HG03175 (cell line): ENCODE results near the gene PLEK2.
"Not testable (repeated sequence)": the region's sequence is repeated elsewhere in the genome, so short reads cannot be mapped to it uniquely, and the experiment has no call there.

Experiments used
- ATAC-seq: cut with Tn5 transposase; IDR thresholded peaks from one replicate; pipeline ENCODE4 v1.9.1; 2021; ENCODE audit warnings: mild to moderate bottlenecking, moderate library complexity; ENCODE audit not compliant: unreplicated experiment

The PLEK2 gene

GRCh38 chr14:67365476-67365875 lies 46.5 kb downstream of the PLEK2 start:
- ATAC-seq = no peak

- peak; percentile 24 for ATAC-seq
Observed at GRCh38 chr14:67360470-67361206, 51.3 kb downstream of the PLEK2 start.

GRCh38 chr14:67359775-67360469 lies 52.0 kb downstream of the PLEK2 start, which contains the start of the genes ATP6V1D and EIF2S1:
ATP6V1D (minus strand) TSS chr14:67359804; CDS start chr14:67359698, 106 bp downstream.
EIF2S1 (plus strand) TSS chr14:67360328; CDS start chr14:67364768, 4,440 bp downstream.
- peak; percentile 90 for ATAC-seq

- ATAC-seq = no peak
Observed at GRCh38 chr14:67358924-67359774, 52.8 kb downstream of the PLEK2 start.

GRCh38 chr14:67357969-67358354 lies 54.0 kb downstream of the PLEK2 start:
- ATAC-seq = no peak

- no peak for ATAC-seq
Observed at GRCh38 chr14:67357186-67357968, 54.6 kb downstream of the PLEK2 start.

GRCh38 chr14:67352055-67352454 lies 59.9 kb downstream of the PLEK2 start:
- ATAC-seq = no peak

- no peak for ATAC-seq
Observed at GRCh38 chr14:67345583-67345982, 66.4 kb downstream of the PLEK2 start.

GRCh38 chr14:67343601-67344230 lies 68.2 kb downstream of the PLEK2 start:
- ATAC-seq = no peak

GRCh38 chr14:67341231-67341630 lies 70.7 kb downstream of the PLEK2 start:
- not testable (repeated sequence) for ATAC-seq
